HUES48 (cell line): ENCODE measurements around the gene APOLD1.
"Not testable (repeated sequence)": the region's sequence is repeated elsewhere in the genome, so short reads cannot be mapped to it uniquely, and the experiment has no call there.

Source experiments
- H3K27ac ChIP-seq: one replicate; pipeline ENCODE4 v1.7.0; 2013; ENCODE audit warnings: low read depth, low read length, inconsistent platforms
- H3K27me3 ChIP-seq: 2 replicates; pipeline ENCODE4 v1.6.1; 2013; ENCODE audit warnings: mild to moderate bottlenecking, low read length; ENCODE audit not compliant: control insufficient read depth, insufficient read depth
- H3K36me3 ChIP-seq: 2 replicates; pipeline ENCODE4 v1.6.1; 2013; ENCODE audit warnings: low read length; ENCODE audit not compliant: control insufficient read depth, insufficient read depth
- H3K4me1 ChIP-seq: 2 replicates; pipeline ENCODE4 v1.6.1; 2013; ENCODE audit warnings: mild to moderate bottlenecking, low read length; ENCODE audit not compliant: control insufficient read depth, insufficient read depth
- H3K4me3 ChIP-seq: 2 replicates; pipeline ENCODE4 v1.5.1; 2013; ENCODE audit warnings: mild to moderate bottlenecking, low read depth, low read length
- H3K9ac ChIP-seq: 2 replicates; pipeline ENCODE4 v1.6.1; 2013; ENCODE audit warnings: mild to moderate bottlenecking, low read depth, low read length, moderate library complexity
- H3K9me3 ChIP-seq: 2 replicates; pipeline ENCODE4 v1.6.1; 2013; ENCODE audit warnings: low read length; ENCODE audit not compliant: control insufficient read depth, insufficient read depth

The APOLD1 gene

DNA sequence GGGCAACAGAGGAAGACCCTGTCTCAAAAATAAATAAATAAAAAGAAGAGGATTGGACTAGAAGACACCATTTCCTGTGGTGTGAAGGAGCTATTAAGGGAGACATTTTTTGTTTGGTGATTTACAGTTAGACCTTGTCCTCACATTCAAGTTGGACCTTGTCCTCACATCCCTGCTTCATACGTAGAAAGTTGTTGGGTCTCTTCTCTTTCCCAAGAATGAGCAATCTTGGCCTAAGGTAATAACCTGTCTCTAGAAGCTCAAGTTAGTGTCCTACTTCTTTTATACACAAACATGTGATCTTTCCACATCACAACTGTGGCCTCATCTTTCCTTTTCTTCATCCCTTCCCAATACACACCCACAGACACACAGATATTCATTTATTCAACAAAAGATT is 13.0 kb downstream of the APOLD1 start:
- Histone ChIP-seq H3K4me1 (peaks cover 6% of the 10 kb centered on the region; the same call in 1 of the 2 replicates), H3K27me3 (no peaks in the 10 kb centered on the region), H3K4me3 (no peak overlapping the region), H3K27ac (no peak overlapping the region), H3K9me3 (no peaks in the 10 kb centered on the region), H3K9ac (no peak overlapping the region), H3K36me3 (no peaks in the 10 kb centered on the region)

GRCh38 chr12:12799163-12799920 is 13.9 kb downstream of the APOLD1 start:
- Histone ChIP-seq H3K27me3 (no peaks in the 10 kb centered on the region), H3K4me3 (no peak overlapping the region), H3K4me1 (peaks cover 6% of the 10 kb centered on the region; the same call in 1 of the 2 replicates), H3K9ac (no peak overlapping the region), H3K27ac (peak overlapping the region; percentile 49), H3K9me3 (no peaks in the 10 kb centered on the region), H3K36me3 (no peaks in the 10 kb centered on the region)

DNA sequence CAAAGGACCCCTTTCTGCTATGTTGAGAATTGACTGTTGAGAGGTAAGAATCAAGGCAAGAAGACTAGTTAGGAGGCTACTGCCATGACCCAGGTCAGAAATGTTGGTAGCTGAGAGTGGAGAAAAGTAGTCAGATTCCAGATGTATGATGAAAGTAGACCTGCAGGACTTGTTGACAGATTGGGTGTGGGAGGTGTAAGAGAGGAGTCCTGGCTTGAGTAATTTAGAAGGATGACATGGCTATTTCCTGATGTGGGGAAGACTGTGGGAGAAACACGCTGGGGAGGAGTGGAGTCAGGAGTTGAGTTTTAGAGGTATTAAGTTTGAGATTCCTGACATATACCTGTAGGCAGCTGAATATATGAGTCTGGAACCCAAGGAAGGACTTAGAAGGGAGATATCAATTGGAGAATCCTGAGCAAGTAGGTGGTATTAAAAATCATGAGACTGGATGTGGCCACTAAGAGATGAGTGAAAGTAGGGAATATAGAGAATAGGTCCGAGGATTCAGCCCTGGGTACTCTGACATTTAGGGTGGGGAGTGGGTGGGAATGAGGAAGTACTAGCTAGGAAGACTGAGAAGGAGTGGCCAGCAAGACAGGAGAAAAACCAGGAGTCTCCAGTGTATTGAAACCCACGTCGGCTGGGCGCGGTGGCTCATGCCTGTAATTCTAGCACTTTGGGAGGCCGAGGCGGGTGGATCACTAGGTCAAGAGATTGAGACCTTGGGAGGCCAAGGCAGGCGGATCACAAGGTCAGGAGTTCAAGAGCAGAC is 15.1 kb downstream of the APOLD1 start:
- Histone ChIP-seq H3K27ac (no peak overlapping the region), H3K4me1 (peaks cover 6% of the 10 kb centered on the region; the same call in 1 of the 2 replicates), H3K27me3 (no peaks in the 10 kb centered on the region), H3K9me3 (no peaks in the 10 kb centered on the region), H3K36me3 (no peaks in the 10 kb centered on the region), H3K9ac (no peak overlapping the region), H3K4me3 (no peak overlapping the region)

GRCh38 chr12:12801656-12802055 is 16.2 kb downstream of the APOLD1 start:
- not testable (repeated sequence) for H3K4me1 ChIP-seq, H3K27ac ChIP-seq, H3K36me3 ChIP-seq, H3K9ac ChIP-seq, H3K27me3 ChIP-seq, H3K4me3 ChIP-seq, H3K9me3 ChIP-seq

GRCh38 chr12:12803186-12803585 is 17.7 kb downstream of the APOLD1 start:
- H3K36me3 ChIP-seq = no peaks in the 10 kb centered on the region
- H3K27me3 ChIP-seq = no peaks in the 10 kb centered on the region
- no peak overlapping the region for H3K27ac ChIP-seq
- no peak overlapping the region for H3K9ac ChIP-seq
- no peaks in the 10 kb centered on the region for H3K9me3 ChIP-seq
- H3K4me3 ChIP-seq = no peak overlapping the region
- peaks cover 6% of the 10 kb centered on the region; the same call in 1 of the 2 replicates for H3K4me1 ChIP-seq

DNA sequence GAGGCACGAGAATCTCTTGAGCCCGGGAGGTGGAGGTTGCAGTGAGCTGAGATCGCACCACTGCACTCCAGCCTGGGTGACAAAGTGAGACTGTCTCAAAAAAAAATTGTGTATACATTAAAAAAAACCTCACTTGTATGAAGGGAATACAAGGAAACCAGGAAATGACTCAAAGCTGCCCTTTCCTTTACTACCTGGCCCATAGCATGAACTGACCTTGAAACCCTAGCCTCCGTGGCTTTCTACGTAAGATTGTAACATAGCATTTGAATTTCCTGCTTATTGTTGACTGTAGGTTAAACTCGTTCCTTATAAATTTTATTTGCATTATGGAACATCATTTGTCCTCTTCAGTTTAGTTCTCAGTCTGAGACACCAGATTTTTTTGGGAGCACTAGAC is 18.6 kb downstream of the APOLD1 start:
- Histone ChIP-seq H3K36me3 (no peaks in the 10 kb centered on the region), H3K27ac (no peak overlapping the region), H3K9me3 (no peaks in the 10 kb centered on the region), H3K27me3 (no peaks in the 10 kb centered on the region), H3K9ac (no peak overlapping the region), H3K4me3 (no peak overlapping the region), H3K4me1 (peaks cover 6% of the 10 kb centered on the region; the same call in 1 of the 2 replicates)

- no peak overlapping the region for H3K27ac ChIP-seq
- no peak overlapping the region for H3K9ac ChIP-seq
- H3K9me3 ChIP-seq = no peaks in the 10 kb centered on the region
- H3K36me3 ChIP-seq = no peaks in the 10 kb centered on the region
- H3K27me3 ChIP-seq = no peaks in the 10 kb centered on the region
- peaks cover 3% of the 10 kb centered on the region; the same call in 1 of the 2 replicates for H3K4me1 ChIP-seq
- no peak overlapping the region for H3K4me3 ChIP-seq
Measured at GRCh38 chr12:12804432-12804886, 19.0 kb downstream of the APOLD1 start.

DNA sequence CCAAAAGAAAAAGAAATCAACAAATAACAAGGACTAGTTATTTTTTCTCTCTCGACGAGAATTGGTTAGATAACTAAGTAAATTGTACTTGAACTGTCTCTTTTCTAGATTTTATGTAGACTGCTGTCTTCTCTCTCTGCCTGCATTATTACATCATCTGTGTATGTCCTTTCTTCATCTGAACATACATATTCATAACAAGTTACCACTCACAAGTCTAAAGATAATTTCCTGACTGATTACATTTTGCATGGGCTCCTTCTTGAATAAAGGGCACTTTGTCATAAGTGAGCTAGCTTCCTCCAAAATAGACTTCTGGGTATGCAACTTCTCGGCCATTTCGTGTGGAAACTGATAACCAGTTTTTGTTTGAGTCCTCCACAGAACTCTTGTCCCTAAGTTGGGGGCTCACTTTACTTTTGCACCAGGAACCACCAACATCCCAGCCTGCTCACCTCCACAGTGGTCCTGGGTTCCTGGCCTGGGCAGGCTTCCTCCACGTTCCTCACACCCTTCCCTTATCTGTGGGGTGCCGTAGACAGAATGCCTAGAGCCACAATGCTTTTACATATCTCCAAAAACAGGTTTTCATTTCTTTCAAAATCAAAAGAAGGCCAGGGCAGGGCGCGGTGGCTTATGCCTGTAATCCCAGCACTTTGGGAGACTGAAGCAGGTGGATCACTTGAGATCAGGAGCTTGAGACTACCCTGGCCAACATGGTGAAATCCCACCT is 21.5 kb downstream of the APOLD1 start:
- Histone ChIP-seq H3K9ac (no peak overlapping the region), H3K4me1 (no peaks in the 10 kb centered on the region), H3K27ac (no peak overlapping the region)

DNA sequence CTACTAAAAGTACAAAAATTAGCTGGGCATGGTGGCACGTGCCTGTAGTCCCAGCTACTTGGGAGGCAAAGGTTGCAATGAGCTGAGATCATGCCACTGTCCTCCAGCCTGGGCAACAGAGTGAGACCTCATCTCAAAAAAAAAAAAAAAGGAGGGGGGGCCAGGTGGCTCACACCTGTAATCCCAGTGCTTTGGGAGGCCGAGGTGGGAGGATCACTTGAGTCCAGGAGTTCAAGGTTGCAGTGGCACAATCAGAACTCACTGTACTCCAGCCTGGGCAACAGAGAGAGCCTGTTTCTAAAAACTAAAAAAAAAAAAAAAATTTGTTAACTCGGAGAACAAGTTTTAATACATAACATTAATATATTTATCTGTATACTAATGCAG is 22.1 kb downstream of the APOLD1 start:
- not testable (repeated sequence) for H3K4me1 ChIP-seq, H3K9me3 ChIP-seq, H3K36me3 ChIP-seq, H3K27me3 ChIP-seq, H3K27ac ChIP-seq, H3K9ac ChIP-seq, H3K4me3 ChIP-seq

More for the DNA sequence above, 21.5 kb downstream of the APOLD1 start:
- no peaks in the 10 kb centered on the region for H3K36me3 ChIP-seq
- H3K9me3 ChIP-seq = no peaks in the 10 kb centered on the region
- H3K27me3 ChIP-seq = no peaks in the 10 kb centered on the region
- no peak overlapping the region for H3K4me3 ChIP-seq

DNA sequence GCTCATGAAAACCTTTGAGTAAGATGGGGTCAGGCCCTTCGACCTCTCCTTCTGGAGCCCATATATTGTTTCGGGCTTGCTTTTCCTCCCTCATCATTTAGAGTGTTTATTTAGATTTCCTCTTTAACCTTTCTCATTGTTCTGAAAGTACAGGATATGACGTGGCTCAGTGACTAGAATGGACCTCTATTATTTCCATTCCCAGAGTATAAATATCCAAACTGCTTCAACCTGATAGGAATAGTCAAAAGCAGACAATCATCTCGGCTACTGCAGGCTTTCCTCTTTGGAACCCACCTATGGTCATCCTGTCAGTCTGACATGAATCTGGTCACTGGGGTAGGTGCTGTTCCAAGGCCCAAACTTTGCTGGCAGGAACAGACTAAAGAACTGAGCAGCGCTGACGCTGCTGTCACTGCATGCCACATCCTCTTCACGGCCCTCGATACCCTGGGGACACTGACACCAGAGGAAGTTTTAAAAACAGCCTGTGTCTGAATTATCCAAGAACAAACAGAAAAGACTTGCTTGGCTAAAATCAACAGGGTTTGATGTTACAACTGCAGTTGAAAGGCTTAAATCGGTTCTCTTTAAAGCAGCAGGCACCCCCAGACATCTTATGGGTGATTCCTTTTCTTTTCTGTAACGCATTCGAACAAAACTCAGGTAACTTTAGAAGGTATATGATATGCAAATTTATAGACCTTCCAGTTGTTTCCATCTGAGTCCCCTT is 22.7 kb downstream of the APOLD1 start:
- Histone ChIP-seq H3K9me3 (no peaks in the 10 kb centered on the region), H3K9ac (no peak overlapping the region), H3K27me3 (no peaks in the 10 kb centered on the region), H3K27ac (no peak overlapping the region), H3K4me3 (no peak overlapping the region), H3K36me3 (no peaks in the 10 kb centered on the region), H3K4me1 (no peaks in the 10 kb centered on the region)
